Skin epidermis (tissue), 12 donors: ENCODE data around the gene B3GNT5.

Source experiments
- H3K27ac ChIP-seq, 21 experiments: fragments of 200-600 bp; sonication (generic) in 11 of 21; one replicate each; pipeline ENCODE4 v1.5.0; 2020; ENCODE audit warnings: mild to moderate bottlenecking in 3 of 21, inconsistent platforms in 2 of 21, moderate library complexity in 2 of 21
- H3K4me3 ChIP-seq, 7 experiments: fragments of 200-600 bp; sonication (generic) in 2 of 7; one replicate each; pipeline ENCODE4 v1.5.0; 2020; ENCODE audit warnings: inconsistent platforms in 2 of 7, mild to moderate bottlenecking in 2 of 7, moderate library complexity in 1 of 7

The B3GNT5 gene

DNA sequence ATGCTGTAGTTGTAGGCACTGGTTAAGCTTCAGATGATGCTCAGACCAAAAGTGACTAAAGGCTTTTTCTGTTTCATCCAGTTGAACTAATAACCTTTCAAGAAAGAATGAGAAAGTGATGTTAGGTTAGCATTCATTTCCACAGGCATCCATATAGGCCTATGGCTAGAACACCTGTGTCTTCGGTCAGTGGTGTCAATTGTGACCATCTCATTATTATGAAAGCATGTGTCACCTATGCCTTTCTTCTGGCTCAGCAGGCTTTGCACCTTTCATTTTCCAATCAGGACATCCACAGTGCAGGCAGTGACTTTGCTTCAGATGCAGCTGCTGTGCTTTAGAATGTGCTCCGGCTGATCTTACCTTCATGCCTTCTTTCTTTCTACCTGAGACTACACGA is 57.9 kb downstream of the B3GNT5 start:
- Histone ChIP-seq H3K27ac (no peak overlapping the region), H3K4me3 (no peak overlapping the region)

DNA sequence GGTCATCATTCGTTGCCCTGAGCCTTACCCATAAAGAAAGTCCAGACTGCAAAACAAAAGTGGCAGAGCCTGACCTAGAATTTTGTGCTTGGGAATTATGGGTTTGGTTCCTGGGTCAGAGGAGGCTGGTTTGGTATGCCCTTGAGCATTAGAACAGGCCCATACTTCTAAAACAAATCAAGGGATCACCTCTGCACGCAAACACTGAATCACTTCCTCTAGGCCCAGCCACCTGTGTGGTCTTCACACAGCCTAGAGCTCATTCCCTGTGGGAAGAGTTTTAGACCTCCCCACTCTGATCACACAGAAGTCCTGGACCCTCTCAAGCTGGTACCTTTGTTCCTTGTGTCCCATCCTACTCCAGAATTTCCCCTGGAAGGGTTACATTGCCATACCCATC is 59.4 kb downstream of the B3GNT5 start:
- no peak overlapping the region for H3K27ac ChIP-seq
- H3K4me3 ChIP-seq, result no peak overlapping the region

DNA sequence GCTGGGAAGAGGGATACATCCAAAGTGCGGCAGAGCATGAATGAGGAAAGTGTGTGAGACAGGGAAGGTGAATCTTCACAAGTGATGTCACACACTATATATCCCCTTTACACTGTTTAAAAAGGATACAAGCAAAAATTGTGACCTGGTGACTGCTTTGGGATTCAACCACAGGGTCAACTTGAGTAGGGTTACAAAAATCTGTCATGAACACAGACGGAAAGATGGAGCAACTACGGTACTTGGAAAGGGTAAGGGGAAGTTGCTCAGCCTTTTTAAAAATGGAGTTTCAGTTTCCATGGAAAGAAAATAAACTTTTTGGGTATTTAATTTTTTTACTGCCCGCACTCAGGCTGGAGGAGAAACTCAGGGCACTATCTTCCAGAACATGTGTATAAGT is 60.3 kb downstream of the B3GNT5 start:
- H3K4me3 ChIP-seq, result no peak overlapping the region
- peak overlapping the region in 1 of 21 experiments; percentile 38 for H3K27ac ChIP-seq

DNA sequence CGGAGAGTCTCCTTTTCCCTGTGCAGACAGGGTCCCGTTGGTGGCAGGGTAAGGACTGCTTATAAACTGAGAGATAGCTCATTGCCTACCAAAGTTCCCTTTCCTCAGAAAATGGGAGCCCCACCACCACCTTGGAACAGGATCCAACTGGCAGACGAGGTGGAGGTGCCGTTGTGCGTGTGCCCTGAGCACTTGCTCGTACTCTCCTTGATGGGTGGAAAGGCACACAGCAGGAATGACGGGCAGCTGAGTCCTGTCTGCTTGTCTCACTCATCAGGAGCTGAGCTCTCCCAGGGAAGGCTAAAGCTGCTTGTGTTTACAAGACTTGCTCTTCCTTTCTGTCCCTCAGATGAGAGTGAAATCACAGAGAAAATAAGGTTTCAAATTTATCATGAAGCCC is 60.7 kb downstream of the B3GNT5 start:
- no peak overlapping the region for H3K4me3 ChIP-seq
- H3K27ac ChIP-seq, result peak overlapping the region in 1 of 21 experiments; percentile 38

DNA sequence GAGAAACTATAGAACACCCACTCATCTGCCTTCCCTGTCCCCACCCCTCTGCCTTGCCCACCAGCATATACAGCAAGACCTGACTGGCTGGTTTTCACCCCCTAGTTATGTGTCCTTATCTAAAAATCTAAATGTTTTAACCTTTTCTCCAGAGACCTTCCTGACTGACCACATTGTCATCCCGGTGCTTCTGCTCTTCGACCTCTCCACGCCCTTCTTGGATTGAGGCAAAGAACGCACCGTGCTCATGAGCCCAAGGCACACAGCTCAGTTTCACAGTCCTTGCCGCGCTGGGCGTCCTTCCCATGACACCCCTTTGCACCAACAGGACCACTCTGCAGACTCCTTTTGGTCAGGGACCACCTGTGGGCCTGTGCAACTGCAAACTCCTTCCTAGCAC is 62.7 kb downstream of the B3GNT5 start:
- Histone ChIP-seq H3K27ac (no peak overlapping the region), H3K4me3 (no peak overlapping the region)

DNA sequence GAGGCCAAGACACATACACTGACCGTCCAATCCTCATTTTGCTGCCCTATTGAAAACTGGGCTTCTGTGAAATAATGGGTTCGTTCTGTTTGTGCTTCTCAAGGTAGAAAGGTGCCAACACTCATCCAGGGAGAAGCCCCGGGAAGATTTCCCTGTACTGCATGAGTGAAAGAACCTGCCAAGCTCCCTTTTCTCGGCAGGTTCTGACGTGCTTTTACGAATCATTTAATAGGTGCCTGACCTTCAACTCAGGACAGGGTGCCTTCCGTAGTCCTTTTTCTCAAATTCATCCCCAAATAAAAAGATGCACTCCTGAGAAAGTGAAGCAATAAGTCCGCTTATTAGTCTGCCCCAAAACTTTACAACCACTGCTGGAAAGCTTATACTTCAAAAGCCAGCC is 64.2 kb downstream of the B3GNT5 start:
- peak overlapping the region in 2 of 21 experiments; percentile 8 to 17 for H3K27ac ChIP-seq
- H3K4me3 ChIP-seq, result no peak overlapping the region

DNA sequence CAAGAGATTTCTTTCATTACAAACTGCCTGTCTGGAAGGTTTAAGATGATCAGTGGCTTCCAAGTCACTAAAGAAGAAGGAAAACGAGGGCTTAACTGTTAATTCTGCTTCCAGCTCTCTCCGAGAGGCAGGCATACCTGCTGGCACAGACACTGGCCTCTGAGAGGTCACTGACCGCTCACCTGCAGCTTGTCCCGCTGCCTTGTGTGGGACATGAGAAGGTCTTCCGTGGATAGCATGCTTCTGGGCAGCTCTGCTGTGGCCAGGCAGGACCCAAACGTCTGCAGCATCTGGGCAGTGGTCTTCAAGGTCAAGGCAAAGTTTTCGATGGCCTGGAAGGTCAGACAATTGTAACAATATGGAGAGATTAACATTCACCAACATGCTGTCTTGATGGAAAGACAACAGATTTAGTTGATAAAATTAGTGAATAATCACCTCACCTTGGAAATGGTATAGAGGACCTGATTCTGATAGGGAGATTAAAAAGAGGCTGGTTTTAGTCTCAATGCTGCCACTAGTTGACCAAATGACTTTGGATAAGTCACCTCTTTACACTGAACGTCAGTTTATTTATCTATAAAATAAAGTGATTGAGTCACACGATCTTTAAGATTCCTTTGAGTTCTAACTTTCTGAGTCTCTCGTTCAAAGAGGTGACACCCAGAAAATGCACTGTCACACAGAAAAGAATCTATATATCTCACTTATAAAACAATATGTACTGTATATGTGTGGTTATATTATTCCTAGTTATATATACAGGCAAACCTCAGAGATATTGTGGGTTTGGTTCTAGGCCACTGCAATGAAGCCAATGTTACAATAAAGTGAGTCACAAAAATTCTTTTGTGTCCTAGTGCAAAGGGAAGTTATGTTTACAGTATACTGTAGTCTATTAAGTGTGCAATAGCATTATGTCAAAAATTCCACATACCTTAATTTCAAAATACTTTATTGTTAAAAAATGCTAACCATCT is 65.1 kb downstream of the B3GNT5 start:
- Histone ChIP-seq H3K4me3 (no peak overlapping the region), H3K27ac (peak overlapping the region in 1 of 21 experiments; percentile 17)

DNA sequence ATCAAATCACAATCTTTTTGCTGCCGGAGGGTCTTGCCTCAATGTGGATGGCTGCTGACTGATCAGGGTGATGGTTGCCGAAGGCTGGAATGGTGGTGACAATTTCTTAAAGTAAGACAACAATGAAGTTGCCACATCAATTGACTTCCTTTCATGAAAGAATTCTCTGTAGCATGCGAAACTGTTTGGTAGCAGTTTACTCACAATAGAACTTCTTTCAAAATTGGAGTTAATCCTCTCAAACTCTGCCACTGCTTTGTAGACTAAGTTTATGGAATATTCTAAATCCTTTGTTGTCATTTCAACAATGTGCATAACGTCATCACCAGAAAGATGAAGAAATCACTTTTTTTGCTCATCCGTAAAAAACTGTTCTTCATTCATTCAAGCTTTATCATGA is 65.8 kb downstream of the B3GNT5 start:
- Histone ChIP-seq H3K27ac (no peak overlapping the region), H3K4me3 (no peak overlapping the region)

DNA sequence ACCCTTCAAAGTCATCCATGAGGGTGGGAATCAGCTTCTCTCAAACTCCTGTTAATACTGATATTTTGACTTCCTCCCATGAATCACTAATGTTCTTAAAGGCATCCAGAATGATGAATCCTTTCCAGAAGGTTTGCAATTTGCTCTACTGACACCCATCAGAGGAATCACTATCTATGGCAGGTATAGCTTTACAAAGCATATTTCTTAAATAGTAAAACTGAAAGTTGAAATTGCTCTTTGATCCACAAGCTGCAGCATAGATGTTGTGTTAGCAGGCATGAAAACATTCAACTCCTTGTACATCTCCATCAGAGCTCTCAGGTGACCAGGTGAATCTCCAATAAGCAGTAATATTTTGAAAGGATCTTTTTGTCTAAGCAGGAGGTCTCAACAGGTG is 66.3 kb downstream of the B3GNT5 start:
- Histone ChIP-seq H3K27ac (no peak overlapping the region), H3K4me3 (no peak overlapping the region)
